A549 (cell line): ENCODE measurements around the gene VPS13D.

ENCODE experiments used
- CEBPB ChIP-seq, 2 experiments: fragments of >200 bp in 1 of 2; sonication (Bioruptor Twin) in 1 of 2; formaldehyde crosslinking in 1 of 2; IDR thresholded peaks; 2 replicates each; pipeline ENCODE4 v1.6.1; 2012 to 2016
- CTCF ChIP-seq: fragments of >200 bp; sonication (Bioruptor Twin); formaldehyde crosslinking; IDR thresholded peaks from 3 replicates; pipeline ENCODE4 v1.5.1; 2016
- KDM1A ChIP-seq: fragments of 200-600 bp; sonication (generic); IDR thresholded peaks from 2 replicates; pipeline ENCODE4 v1.6.1; 2016; ENCODE audit warnings: low read depth, mild to moderate bottlenecking
- MAX ChIP-seq: IDR thresholded peaks from 2 replicates; pipeline ENCODE4 v1.6.1; 2012
- POLR2A ChIP-seq: IDR thresholded peaks from 2 replicates; pipeline ENCODE4 v1.6.1; 2012; ENCODE audit warnings: mild to moderate bottlenecking, low read length
- REST ChIP-seq: fragments of 200-600 bp; sonication (generic); IDR thresholded peaks from 2 replicates; pipeline ENCODE4 v1.6.1; 2016; ENCODE audit warnings: antibody characterized with exemption, mild to moderate bottlenecking, moderate library complexity
- ZFP36 ChIP-seq: fragments of 450-650 bp; IDR thresholded peaks from 2 replicates; pipeline ENCODE4 v1.6.1; 2014; ENCODE audit warnings: borderline replicate concordance; ENCODE audit not compliant: partially characterized antibody

GRCh38 chr1:12536023-12536639, 306.3 kb downstream of the VPS13D start:
- no peak for TF ChIP-seq CTCF
- TF ChIP-seq REST: no peak
- no peak for TF ChIP-seq ZFP36
- TF ChIP-seq CEBPB (IDR thresholded peaks at IDR 0.05): no peak
- TF ChIP-seq KDM1A: no peak
- no peak for TF ChIP-seq MAX
- no peak for TF ChIP-seq POLR2A
